Ishikawa (cell line): ENCODE measurements around the gene KCNQ5.

ENCODE experiments used
- CEBPB ChIP-seq: IDR thresholded peaks from 2 replicates; pipeline ENCODE4 v1.6.1; 2012
- CREB1 ChIP-seq: IDR thresholded peaks from 2 replicates; pipeline ENCODE4 v1.6.1; 2012; ENCODE audit warnings: low read depth
- EGR1 ChIP-seq: IDR thresholded peaks from 2 replicates; pipeline ENCODE4 v1.6.1; 2012
- EP300 ChIP-seq: IDR thresholded peaks from 2 replicates; pipeline ENCODE4 v1.6.1; 2012; ENCODE audit warnings: borderline replicate concordance
- FOXM1 ChIP-seq: IDR thresholded peaks from 2 replicates; pipeline ENCODE4 v1.6.1; 2012; ENCODE audit warnings: low read depth, borderline replicate concordance
- MAX ChIP-seq: IDR thresholded peaks from 2 replicates; pipeline ENCODE4 v1.6.1; 2012
- NFIC ChIP-seq: IDR thresholded peaks from 2 replicates; pipeline ENCODE4 v1.6.1; 2012
- RAD21 ChIP-seq: IDR thresholded peaks from 2 replicates; pipeline ENCODE4 v1.6.1; 2012; ENCODE audit warnings: low read depth
- REST ChIP-seq: IDR thresholded peaks from 2 replicates; pipeline ENCODE4 v1.6.1; 2012; ENCODE audit warnings: low read depth, mild to moderate bottlenecking
- TAF1 ChIP-seq: IDR thresholded peaks from 2 replicates; pipeline ENCODE4 v1.6.1; 2012; ENCODE audit warnings: low read depth, mild to moderate bottlenecking
- TCF12 ChIP-seq: IDR thresholded peaks from 2 replicates; pipeline ENCODE4 v1.6.1; 2012; ENCODE audit warnings: low read depth
- TEAD4 ChIP-seq: IDR thresholded peaks from 2 replicates; pipeline ENCODE4 v1.6.1; 2012
- YY1 ChIP-seq: IDR thresholded peaks from 2 replicates; pipeline ENCODE4 v1.6.1; 2012; ENCODE audit warnings: low read depth
- ZBTB7A ChIP-seq: IDR thresholded peaks from 2 replicates; pipeline ENCODE4 v1.6.1; 2012; ENCODE audit warnings: low read depth

- TF ChIP-seq REST (no peak), CEBPB (no peak), YY1 (no peak), EGR1 (no peak), TAF1 (no peak), MAX (no peak), NFIC (no peak), TCF12 (no peak), EP300 (no peak), ZBTB7A (no peak), TEAD4 (no peak), RAD21 (no peak), FOXM1 (no peak), CREB1 (no peak)
Observed at GRCh38 chr6:72738091-72738490, 116.2 kb downstream of the KCNQ5 start.
